Activated CD4-positive, alpha-beta T cell treated with anti-CD3 and anti-CD28 coated beads for 48 hours (primary cell): ENCODE results near the gene GNS.

Experiments used
- DNase-seq: peaks from one replicate; pipeline ENCODE4 v3.0.0-alpha.2; 2020

Gene GNS

DNA sequence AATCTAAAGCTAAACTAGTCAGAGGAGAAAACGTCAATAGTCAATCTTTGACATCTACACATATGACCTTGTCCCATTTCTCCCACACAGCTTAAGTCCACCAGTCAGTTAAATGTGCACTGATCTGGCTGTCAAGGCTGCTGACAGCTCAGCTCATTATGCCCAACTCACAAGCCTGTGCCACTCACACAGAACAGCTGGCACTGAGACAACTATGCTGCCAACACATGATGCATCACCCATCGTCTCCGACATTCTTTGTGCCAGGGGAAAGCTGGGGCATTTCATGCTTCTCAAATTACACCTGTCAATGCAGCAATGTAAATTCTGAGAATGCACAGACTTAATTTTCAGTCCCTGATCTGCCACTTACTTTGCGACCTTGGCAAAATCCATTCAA is 25.3 kb downstream of the GNS start:
- DNase-seq = no peak

- DNase-seq = no peak
Measured at GRCh38 chr12:64731683-64732082, 27.5 kb downstream of the GNS start.

DNA sequence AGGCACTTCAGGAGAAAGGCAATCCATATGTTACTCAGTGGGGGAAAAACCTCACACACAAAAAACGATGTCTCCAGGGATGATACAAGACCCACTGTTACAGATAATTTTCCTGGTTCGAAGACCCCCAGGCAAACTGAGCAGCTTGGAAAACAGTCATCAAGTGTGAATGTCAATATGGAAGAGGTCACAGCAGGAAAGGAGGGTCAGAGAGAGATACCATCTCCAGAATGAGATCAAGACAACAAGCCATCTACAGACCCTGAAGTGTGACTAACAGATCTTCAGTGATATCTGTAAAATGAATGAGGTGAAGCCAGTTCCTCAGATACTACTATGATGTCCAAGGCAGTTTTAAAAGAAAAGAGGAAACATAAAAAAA is 28.6 kb downstream of the GNS start:
- no peak for DNase-seq

- no peak for DNase-seq
Measured at GRCh38 chr12:64729909-64730587, 29.2 kb downstream of the GNS start.

GRCh38 chr12:64724201-64724745 is 34.9 kb downstream of the GNS start:
- no peak for DNase-seq

GRCh38 chr12:64723630-64724029 is 35.6 kb downstream of the GNS start:
- DNase-seq = no peak

- DNase-seq = no peak
Measured at GRCh38 chr12:64722835-64723234, 36.4 kb downstream of the GNS start.

- no peak for DNase-seq
Measured at GRCh38 chr12:64720884-64721283, 38.3 kb downstream of the GNS start.

- DNase-seq = no peak
Measured at GRCh38 chr12:64718649-64719048, 40.6 kb downstream of the GNS start.

DNA sequence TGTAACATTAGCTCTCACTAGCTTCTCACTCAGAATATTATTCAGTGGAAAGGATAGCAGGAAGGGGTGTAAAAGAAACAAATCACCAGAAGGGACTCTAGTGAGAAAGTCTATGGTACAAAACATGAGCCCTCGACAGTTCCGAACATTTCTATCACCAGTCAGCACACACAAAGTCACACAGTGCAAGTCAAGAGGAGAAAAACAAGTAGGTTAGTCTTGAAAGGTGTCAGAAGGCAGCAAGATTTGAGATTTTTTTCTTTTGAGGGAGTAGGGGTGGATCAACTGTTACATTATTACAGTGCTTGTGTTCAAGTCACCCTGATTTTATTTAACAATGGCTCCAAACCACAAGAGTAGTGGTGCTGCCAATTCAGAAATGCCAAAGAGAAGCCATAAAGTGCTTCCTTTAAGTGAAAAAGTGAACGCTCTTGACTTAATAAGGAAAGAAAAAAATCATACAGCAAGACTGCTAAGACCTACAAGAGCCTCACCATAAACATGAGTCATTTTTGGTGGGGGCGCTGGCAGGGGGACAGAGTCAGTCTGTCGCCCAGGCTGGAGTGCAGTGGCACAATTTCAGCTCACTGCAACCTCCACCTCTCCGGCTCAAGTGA is 42.3 kb downstream of the GNS start:
- DNase-seq = no peak

DNA sequence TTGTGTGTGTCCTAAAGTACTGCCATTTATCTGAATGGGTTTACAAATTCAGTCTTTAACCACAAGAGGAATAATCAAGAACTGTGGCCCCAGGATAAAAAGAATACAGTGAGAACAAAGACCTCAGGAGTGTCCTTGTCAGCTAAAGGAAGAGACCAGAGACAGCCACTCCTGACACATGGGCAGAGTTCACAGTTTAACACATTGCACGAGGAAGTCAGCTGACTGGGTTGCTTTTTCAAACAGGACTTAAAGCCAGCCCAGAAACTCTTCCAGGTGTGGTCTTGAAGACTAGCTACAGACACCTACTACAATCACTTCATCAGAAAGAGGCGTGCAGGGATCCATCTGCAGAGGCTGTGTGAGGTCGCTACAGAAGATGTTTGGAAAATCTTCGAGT is 42.8 kb downstream of the GNS start:
- DNase-seq = no peak

DNA sequence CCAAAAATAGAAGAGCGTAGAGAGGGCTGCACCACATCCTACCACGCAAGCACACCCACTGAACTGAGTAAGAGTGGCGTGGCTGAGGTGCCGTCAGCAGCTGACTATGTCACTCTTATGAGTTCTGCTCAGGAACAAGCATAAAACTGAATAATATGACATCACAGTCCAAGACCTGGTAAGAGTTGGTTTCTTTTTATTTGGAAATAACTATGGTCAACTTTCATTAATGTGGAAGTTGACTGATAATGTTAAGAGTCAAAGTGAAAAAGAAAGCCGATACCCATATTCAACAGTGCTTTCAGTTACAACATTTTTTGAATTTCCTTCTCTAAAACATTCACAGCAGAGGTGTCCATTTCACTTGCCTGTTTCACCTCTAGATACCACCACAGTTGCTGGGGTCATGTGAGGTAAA is 44.6 kb downstream of the GNS start:
- peak; percentile 12 for DNase-seq

DNA sequence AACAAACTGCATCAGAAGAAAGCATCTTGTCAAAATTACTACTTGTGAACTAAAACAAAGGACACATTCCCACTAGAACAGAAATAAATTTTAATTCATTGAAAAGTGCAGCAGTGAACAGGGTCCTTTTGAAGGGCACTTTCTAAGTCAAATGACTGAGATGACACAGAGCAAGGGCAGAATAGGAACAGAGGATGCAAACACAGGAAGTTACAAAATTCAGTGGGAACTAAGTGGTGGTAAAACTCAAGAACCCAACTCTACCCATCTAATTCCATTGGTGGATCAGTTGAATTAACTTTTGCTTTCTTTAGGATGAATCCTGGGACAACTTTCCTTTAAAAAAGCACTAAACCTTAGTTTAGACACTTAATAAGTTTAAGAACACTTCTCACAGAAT is 45.8 kb downstream of the GNS start:
- DNase-seq = no peak

- DNase-seq = no peak
Measured at GRCh38 chr12:64709429-64709828, 49.8 kb downstream of the GNS start.

DNA sequence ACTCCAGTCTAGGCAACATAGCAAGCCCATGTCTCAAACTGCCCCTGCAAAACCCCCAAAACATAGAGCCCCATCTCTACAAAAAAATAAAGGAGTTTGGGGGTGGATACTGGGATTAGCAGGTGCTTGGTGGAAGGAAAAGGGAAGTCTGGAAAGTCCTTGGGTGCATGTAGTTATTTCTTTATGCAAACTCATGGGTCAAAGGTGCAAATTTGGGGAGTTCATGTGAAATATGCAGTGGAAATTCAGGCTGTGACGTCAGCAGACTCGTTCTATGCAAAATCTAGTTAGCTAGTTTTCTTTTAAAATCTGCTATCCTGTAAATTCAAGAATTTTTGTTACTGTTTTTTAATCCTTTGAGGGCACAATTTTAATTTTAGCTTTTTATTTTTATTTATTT is 51.3 kb downstream of the GNS start:
- DNase-seq = no peak

- DNase-seq = no peak
Measured at GRCh38 chr12:64707362-64707761, 51.8 kb downstream of the GNS start.

GRCh38 chr12:64706857-64707256 is 52.3 kb downstream of the GNS start:
- DNase-seq = no peak

DNA sequence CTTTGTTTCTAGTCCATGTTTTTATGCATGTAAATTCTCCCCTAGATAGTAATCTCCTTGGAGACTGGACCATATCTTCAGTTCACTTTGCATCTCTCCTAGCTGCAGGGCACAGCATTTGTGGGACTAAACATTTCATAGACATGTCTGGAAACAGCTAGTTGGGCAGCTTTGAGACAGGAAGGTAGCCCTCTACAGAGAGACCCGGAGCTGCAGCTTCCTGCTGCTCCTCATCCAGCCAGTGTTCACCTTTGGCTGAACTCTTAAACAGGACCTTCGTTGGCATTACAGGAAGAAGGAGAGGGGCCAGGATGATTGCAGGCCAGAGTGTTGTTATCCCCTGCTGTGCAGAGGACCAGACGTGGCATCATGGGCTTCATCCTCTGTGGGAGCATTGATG is 52.9 kb downstream of the GNS start:
- DNase-seq = no peak

DNA sequence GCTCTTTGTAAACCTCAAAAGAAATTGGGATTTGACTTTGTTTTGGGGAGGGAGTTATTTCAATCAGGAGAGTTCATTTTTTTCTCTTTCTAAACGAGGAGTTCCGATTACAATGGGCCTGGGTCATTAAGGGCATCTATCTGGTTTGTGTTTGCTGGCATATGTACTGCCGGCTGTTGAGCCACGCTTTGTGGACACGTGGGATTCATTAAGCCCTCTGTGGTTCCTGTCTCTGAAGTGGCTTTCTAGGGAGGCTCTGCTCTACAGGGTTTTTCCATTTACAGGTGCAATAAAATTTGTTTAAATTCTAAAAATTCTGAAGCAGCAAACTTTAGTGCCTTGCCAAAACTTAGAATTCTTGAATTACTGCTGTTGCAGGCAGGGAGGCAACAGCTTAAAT is 57.9 kb downstream of the GNS start:
- DNase-seq = no peak

DNA sequence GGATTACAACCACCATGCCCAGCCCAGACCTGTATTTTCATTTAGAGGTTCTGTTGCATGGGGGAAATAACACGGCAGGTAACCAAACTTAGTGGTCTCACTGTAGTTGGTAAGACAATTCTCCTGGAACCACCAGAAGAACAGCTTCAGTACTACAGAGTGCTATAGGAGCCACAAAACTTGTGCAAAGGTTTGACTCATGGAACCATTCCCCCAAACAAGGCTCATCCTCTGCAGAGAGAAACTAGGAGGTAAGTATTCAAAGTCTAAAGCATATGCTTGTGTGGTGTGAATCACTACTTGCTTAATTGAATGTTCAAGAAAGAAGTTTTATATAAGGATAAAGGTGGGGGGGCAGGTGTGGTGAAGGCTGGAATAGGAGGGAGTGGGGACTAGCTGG is 58.7 kb downstream of the GNS start:
- DNase-seq = no peak

DNA sequence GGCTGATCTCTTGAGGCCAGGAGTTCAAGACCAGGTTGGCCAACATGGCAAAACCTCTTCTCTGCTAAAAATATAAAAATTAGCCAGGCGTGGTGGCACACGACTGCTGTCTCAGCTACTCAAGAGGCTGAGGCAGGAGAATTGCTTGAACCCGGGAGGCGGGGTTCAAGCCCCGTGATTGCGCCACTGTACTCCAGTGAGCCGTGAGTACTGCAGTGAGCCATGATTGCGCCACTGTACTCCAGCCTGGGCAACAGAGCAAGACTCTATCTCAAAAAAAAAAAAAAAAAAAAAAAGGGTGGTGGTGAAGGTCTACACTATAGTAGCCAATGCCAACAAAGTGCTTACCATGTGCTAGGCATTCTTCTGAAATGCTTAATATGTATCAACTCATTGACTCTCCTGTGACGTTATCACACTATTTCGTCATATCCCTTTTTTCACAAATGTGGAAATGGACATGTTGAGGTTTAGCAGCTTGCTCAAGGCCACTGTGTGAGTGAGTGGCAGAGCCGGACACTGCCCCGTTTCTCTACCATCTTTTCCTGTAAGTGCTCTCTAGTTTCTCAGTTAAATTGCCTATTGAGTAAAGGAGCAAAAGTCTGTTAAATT is 59.6 kb downstream of the GNS start:
- no peak for DNase-seq

DNA sequence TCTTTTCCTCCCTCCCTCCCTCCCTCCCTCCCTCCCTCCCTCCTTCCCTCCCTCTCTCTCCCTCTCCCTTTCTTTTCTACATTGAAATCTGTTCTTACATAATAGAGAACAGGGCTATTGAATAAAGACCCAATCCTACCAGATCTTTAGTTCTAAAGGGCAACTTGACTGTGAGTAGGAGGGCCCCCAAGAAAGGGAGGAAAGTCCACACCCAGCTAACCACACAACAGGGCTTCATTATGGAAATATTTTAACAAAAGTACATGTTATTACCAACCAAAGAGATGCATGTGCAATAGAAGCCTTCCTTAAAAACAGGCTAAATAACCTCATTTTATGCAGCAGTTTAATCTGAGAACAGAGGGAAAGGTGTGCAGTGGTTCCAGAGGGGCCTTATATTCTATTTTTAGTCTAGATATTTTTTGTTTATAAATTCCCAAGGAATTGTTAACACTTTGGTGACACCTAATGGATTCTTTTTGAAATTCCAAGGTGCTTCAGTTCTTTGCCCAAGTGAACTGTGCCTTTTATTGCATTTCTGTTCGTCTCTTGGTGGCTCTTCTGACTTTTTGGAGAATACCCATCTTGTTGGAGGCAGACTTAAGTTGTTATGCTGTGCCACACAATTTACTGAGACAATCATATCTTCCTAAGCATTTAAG is 63.0 kb downstream of the GNS start:
- DNase-seq = no peak

DNA sequence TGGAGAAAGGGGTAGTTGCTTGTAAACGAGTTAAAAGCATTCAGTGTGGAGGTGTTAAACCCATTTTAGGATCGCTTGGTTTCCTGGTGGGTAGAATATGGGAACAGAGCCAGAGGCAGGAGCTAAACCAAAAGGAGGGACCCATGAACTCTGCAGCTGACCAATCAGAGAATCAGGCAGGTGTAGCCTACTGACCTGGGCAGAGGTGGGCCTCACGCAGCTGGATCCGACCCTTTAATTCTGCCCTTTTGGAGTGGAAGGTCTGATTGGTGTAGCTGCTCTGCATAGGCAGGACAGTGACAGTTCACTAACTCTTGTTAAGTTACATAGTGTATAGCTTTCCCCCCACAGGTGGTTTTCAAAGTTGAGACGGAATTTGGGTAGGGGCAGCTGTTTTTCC is 63.7 kb downstream of the GNS start:
- DNase-seq = no peak
